T-helper 1 cell treated with Interleukin-12 subunit alpha and Interleukin-12 subunit beta and Interleukin-4 antibody, amounts not matched to agents 30 μg/mL and 1 μg/mL, for 36 hours (primary cell): ENCODE data around the gene AGTRAP.

Source experiments
- H3K27ac Mint-ChIP-seq: one replicate; pipeline ENCODE4 v1.8.0; 2021; ENCODE audit warnings: mild to moderate bottlenecking, mixed read lengths
- H3K27me3 Mint-ChIP-seq: one replicate; pipeline ENCODE4 v1.8.0; 2021; ENCODE audit warnings: low read depth, mixed read lengths
- H3K36me3 Mint-ChIP-seq: one replicate; pipeline ENCODE4 v1.8.0; 2021; ENCODE audit warnings: low read depth, mixed read lengths
- H3K4me1 Mint-ChIP-seq: one replicate; pipeline ENCODE4 v1.8.0; 2021; ENCODE audit warnings: low read depth, mixed read lengths
- H3K4me3 Mint-ChIP-seq: one replicate; pipeline ENCODE4 v1.8.0; 2021; ENCODE audit warnings: mild to moderate bottlenecking, moderate library complexity, mixed read lengths
- H3K9me3 Mint-ChIP-seq: one replicate; pipeline ENCODE4 v1.8.0; 2021; ENCODE audit warnings: mixed read lengths

Gene AGTRAP

DNA sequence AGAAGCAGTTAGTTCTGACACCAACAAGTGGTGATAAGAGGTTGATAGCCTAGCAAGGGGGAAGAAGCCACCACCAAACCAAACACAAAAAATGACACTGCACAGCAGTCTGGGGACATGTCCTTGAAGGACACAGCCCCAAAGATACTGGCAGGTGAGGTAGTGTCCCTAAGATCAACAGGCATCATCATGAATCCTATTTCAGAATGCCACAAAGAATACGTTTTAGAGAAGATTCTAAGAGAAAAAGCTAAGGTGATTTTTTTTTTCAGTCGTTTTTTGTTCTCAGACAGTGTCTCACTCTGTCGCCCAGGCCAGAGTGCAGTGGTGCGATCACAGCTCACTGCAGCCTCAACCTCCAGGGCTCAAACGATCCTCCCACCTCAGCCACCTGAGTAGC lies 50.2 kb downstream of the AGTRAP start:
- Mint-ChIP-seq H3K27ac (no peak overlapping the region), H3K9me3 (no peaks in the 10 kb centered on the region), H3K27me3 (no peaks in the 10 kb centered on the region)

DNA sequence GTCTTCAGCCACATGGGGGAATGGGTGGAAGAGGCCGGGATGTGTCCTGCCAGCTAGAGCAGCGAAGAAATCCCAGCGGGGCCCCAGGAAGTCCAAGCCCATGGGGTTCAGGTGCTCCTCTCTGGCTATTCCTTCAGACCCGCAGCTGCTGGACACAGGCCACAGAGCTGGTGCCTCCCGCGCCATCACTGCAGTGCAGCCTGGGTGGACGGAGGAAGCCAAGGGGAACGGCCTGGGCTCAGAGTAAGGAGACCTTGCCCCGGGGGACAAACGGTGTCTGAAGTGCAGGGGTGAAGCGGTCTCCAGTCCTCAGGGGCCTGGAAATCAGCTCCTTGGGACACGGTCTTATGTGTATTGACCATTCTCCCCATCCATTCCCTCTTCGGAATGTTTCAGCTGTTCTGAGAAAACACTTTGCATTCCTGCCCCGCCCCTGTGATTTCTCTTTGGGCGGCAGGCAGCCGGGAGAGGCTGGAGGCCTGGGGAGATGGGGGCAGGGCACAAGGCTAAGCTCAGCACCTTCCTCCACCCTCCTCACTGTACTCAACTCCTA lies 51.4 kb downstream of the AGTRAP start:
- H3K4me3 Mint-ChIP-seq, result no peak overlapping the region
- no peak overlapping the region for H3K27ac Mint-ChIP-seq
- no peaks in the 10 kb centered on the region for H3K27me3 Mint-ChIP-seq
- peaks cover 2% of the 10 kb centered on the region for H3K4me1 Mint-ChIP-seq
- H3K36me3 Mint-ChIP-seq, result peaks cover 7% of the 10 kb centered on the region
- no peaks in the 10 kb centered on the region for H3K9me3 Mint-ChIP-seq

More for the DNA sequence above, 50.2 kb downstream of the AGTRAP start:
- no peak overlapping the region for H3K4me3 Mint-ChIP-seq
- peaks cover 2% of the 10 kb centered on the region for H3K4me1 Mint-ChIP-seq
- peaks cover 6% of the 10 kb centered on the region for H3K36me3 Mint-ChIP-seq

DNA sequence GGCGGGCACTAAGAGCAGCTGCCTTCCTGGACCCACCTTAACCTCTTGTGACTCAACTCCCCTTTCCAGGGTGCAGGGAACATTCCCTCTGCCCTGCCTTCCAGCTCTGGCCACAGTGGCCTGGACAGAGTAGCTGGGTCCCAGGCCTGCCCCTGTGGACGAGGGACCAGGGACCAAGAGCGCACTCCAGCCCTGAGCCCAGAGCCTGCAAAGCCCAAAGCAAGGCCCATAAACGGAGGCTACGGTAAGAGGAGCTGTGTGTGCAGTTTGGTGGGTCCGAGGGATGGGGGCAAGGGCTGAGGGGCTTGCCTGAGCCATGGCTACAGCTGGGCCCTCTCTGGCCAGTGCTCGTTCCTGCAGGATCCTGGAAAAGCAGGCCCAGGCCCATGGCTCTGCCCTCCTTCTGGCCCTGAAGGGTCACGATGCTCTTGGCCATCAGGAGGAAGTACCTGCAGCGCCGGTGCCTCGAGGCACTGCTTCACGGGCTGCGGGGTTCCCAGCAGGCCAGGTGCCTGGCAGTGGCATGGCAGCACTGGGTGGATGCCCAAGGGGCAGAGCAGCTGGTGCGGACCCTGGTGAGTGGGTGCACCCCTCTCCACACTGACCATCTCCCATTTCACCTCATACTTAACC lies 52.0 kb downstream of the AGTRAP start:
- Mint-ChIP-seq H3K36me3 (peaks cover 7% of the 10 kb centered on the region), H3K9me3 (no peaks in the 10 kb centered on the region), H3K4me3 (no peak overlapping the region), H3K27me3 (no peaks in the 10 kb centered on the region), H3K27ac (no peak overlapping the region), H3K4me1 (peaks cover 2% of the 10 kb centered on the region)

DNA sequence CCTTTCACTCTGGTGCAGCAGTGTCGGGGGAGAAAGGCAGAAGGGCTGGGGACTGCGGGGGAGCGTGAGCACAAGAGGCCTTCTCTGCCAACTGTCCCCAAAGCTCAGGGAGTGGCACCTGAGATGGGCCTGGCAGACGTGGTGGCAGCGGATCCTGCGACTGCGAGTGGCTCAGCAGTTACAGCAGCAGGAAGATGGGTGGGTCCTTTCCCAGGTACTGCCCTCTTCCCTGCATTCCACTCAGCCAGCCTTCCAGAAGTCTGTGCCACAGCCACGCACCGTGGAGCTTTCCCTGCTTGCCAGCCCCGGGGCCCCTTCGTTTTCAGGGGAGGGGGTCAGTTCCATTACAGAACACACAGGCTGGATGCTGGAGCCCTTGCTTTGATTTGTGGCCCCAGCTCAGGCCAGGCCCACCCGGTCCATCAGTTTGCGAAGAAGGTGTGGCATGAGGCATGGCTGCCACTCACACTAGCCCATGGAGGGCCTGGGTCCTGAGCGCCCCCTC lies 52.7 kb downstream of the AGTRAP start:
- peaks cover 7% of the 10 kb centered on the region for H3K36me3 Mint-ChIP-seq
- H3K27me3 Mint-ChIP-seq, result no peaks in the 10 kb centered on the region
- no peaks in the 10 kb centered on the region for H3K9me3 Mint-ChIP-seq
- no peak overlapping the region for H3K27ac Mint-ChIP-seq
- peaks cover 2% of the 10 kb centered on the region for H3K4me1 Mint-ChIP-seq
- H3K4me3 Mint-ChIP-seq, result no peak overlapping the region

DNA sequence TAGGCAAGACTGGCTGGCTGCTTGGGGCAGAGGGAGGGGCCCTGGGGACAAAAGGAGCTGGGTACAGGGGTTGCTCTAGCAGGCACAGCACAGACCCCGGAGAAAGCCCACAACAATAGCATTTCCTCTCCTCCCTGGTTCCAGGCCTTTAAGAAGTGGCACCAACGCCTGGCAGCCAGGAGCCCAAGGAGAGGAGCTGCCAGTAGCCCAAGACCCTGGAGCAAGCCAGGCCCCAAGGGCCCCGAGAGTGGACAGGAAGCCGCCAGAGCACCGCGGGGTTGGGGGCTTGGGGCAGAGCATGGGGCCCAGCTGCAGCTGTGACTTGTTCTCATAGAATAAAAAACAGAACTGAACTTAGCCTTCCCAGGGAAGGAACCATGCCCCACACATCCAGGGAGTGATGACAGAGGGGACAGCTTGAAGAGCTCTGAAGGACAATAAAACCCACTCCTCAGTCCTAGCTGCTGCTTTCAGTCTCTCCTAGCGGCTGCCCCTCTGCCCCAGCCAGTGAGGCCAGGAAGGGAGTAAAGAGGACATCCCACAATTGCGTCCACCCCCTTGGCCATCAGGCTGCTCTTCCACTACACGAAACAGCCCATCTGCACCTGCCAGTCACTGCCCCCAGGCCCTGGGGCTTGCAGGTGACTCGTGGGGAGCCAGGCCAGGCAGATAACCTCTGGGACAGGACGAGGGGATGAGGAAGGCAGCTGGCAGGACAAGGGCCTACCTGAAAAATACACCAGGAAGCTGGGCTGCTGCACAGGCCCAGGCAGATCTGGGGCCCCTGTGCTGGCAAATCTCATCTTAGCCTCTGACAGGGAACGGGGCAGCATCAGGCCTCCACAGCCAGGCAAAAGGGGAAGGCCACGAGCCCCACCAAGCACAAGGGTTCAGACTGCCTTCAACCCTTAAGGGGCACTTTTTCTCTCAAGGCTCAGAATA lies 53.5 kb downstream of the AGTRAP start:
- H3K9me3 Mint-ChIP-seq, result no peaks in the 10 kb centered on the region
- H3K27ac Mint-ChIP-seq, result no peak overlapping the region

DNA sequence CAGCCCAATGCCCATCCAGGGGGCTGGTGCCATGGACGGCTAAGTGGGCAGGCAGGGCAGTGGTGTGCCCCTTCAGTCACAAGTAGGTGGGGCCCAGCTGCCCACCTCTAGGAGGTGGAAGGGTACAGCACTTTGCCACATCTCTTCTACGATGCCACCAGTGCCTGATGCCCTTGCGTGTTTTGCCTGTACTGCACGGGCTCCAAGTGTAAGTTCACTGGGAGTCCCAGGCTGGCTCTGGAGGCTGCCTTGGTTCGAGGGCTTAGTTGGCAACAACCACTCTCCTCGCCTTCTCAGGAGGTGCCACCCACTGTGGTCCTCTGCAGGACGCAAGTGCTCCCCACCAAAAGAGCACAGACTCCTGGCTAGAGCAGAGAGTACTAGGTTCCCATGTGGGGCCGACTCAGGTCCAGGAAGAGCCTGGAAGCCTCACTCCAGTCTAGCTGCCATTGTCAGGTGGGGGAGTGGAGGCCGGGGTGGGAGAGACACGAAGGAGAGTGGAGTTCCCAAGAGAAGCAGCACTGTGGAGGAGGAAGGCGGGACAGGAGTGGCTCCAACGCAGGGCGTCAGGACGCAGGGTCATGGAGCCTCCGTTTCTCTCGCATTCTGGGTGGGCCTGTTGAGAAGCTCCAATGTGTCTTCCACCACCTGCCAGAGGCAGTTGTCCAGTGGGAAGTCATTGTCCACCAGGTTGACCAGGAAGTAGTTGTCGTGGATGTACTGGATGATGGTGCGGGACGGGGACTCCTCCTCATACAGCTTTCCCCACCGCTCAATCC lies 54.4 kb downstream of the AGTRAP start:
- Mint-ChIP-seq H3K4me3 (no peak overlapping the region), H3K4me1 (peaks cover 2% of the 10 kb centered on the region), H3K9me3 (no peaks in the 10 kb centered on the region), H3K36me3 (peaks cover 13% of the 10 kb centered on the region), H3K27ac (no peak overlapping the region), H3K27me3 (no peaks in the 10 kb centered on the region)

More for the DNA sequence above, 53.5 kb downstream of the AGTRAP start:
- Mint-ChIP-seq H3K27me3 (no peaks in the 10 kb centered on the region), H3K4me3 (no peak overlapping the region), H3K4me1 (peaks cover 2% of the 10 kb centered on the region), H3K36me3 (peaks cover 9% of the 10 kb centered on the region)

DNA sequence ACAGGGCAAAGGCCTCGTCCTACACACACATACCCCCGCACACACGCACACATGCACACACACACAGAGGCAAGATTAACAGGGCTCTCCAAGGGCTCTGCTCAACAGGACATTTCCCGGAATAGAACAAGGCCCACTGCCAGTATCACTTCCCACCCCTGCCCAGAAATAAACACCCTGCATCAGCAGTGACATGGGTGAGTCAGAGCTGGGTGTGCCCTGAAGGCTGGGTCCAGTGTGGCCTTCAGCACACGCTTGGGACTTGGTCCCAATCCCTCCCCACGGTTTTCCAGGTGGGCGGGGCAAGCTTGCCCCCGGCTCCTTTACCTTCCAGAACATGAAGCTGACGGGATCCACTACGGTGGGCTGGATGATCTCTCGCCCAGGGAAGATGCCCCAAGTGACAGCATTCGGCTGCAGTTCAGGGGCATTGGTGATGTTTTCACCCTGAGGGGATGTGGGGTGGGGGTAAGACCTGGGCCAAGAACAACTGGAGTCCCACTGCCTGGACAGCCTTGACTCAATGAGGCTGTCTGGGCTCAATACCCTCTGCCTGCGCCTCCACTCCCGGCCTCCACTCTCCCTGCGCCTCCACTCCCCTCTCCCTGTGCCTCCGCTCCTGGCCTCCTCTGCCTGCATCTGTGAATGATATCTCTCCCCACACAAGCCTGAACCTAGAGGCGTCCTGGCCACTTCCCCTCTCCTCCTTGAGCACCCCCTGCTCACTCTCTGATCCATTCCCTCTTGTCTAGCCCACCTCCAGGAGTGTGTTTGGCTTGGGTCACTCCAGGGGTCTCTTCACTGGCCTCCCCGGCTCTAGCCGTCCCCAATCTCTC lies 55.2 kb downstream of the AGTRAP start:
- Mint-ChIP-seq H3K36me3 (peaks cover 21% of the 10 kb centered on the region), H3K27ac (no peak overlapping the region), H3K27me3 (no peaks in the 10 kb centered on the region), H3K4me1 (no peaks in the 10 kb centered on the region), H3K4me3 (no peak overlapping the region), H3K9me3 (no peaks in the 10 kb centered on the region)

DNA sequence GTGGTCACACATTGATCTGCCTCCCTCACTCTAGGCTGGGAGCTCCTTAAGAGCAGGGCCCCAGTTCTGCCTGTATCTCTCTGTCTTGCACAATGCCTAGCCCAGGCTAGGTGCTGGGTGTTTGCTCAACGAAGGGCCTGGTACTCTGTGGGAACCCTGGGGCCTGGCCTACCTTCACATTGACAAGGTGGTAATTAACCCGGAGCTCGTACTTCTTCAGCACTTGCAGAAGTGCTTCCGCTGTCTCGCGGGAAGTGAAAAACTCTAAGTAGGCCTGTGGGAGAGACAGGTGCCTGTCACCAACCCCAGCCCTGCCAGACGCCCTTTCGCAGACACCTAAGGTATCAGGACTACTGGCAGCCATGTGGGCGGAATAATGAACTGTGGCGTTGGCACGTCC lies 56.2 kb downstream of the AGTRAP start:
- Mint-ChIP-seq H3K27ac (no peak overlapping the region), H3K36me3 (peaks cover 21% of the 10 kb centered on the region), H3K4me3 (no peak overlapping the region), H3K27me3 (no peaks in the 10 kb centered on the region), H3K4me1 (peaks cover 2% of the 10 kb centered on the region), H3K9me3 (no peaks in the 10 kb centered on the region)

DNA sequence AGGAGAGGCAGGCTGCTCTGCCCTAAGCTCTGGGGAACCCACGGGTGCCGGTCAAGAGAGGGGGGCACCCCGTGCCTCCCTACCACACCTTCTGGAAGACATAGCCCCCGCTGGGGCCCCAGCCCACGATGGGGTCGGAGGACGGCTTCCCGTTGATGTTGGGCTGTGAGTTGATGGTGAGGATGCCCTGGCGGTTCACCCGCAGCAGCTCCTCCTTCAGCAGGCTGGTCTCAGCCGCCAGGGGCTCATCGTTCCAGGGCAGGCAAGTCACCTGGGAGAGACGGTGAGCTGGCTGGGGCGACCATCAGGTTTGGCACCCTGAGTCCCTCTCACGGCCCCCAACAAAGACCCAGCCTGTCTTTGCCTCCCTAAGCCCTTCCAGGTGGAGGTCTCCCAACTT lies 57.9 kb downstream of the AGTRAP start:
- Mint-ChIP-seq H3K4me3 (no peak overlapping the region), H3K27me3 (no peaks in the 10 kb centered on the region), H3K27ac (no peak overlapping the region), H3K4me1 (peaks cover 5% of the 10 kb centered on the region), H3K9me3 (no peaks in the 10 kb centered on the region), H3K36me3 (peaks cover 21% of the 10 kb centered on the region)

DNA sequence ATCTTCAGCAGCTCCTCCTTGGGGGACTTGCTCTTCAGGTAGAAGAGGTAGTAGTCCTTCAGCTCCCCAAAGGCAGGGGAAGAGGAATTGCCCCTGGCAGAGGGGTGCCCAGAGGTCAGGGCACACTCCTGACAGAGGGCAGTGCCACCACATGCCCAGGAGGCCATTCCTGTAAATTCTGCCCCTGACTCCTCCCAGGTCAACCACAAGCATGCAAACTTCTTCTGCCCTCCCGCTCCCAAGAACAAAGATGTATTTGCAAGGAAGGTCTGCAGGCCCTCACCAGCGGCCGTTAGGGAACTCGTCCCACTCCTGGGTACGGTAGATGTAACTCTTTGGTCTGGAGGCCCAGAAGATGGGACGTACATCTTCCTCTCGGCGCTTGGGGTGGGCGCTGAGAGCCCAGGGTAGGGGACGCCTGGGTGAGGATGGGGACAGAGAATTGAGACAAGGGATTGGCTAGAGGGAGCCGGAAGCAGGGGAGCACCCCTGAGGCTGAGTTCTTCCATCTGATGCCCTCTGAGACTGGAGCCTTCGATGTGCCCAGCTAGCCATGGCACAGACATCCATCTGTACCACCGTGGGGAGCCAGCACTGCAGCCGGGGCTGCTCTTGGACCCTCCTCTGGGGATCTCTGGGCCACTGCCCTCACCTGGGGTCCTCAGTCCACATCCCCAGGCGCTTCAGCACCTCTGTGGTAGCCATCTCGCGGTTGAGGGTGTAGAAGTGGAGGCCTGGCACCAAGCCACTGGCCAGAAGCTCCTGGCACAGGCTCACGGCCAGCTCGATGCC lies 58.7 kb downstream of the AGTRAP start:
- Mint-ChIP-seq H3K4me1 (peaks cover 5% of the 10 kb centered on the region), H3K27me3 (no peaks in the 10 kb centered on the region), H3K9me3 (no peaks in the 10 kb centered on the region), H3K36me3 (peaks cover 21% of the 10 kb centered on the region), H3K4me3 (no peak overlapping the region), H3K27ac (no peak overlapping the region)

DNA sequence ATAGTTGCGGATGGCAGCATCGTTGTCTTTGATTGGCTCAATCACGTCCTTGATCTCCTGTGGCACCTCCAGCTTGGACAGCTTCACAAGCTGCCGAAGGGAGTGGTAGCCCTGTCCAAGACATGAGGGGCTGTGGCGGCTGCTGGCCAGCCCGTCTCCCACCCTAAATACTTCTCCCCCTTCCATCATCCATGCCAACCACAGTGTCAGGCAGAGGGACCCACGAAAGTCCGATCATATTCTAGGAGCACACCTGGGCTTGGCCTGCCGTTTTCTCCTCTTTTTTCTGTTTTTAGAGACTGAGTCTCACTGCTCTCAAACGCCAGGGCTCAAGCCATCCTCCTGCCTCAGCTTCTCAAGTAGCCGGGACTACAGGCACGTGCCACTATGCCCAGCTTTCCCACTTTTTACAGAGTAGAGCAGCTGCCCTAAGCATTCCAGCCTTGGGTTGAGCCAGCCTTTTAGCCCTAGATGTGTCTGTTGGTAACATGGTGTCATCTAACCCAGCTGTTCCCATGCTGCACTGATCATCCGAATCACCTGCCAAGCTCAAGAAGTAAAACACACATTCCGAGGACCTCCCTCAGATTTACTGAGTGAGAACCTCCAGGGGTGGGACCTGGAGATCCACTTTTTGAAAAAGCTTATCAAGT lies 59.4 kb downstream of the AGTRAP start:
- no peaks in the 10 kb centered on the region for H3K9me3 Mint-ChIP-seq
- no peaks in the 10 kb centered on the region for H3K27me3 Mint-ChIP-seq
- H3K27ac Mint-ChIP-seq, result no peak overlapping the region
- peaks cover 5% of the 10 kb centered on the region for H3K4me1 Mint-ChIP-seq
- peaks cover 24% of the 10 kb centered on the region for H3K36me3 Mint-ChIP-seq
- no peak overlapping the region for H3K4me3 Mint-ChIP-seq

DNA sequence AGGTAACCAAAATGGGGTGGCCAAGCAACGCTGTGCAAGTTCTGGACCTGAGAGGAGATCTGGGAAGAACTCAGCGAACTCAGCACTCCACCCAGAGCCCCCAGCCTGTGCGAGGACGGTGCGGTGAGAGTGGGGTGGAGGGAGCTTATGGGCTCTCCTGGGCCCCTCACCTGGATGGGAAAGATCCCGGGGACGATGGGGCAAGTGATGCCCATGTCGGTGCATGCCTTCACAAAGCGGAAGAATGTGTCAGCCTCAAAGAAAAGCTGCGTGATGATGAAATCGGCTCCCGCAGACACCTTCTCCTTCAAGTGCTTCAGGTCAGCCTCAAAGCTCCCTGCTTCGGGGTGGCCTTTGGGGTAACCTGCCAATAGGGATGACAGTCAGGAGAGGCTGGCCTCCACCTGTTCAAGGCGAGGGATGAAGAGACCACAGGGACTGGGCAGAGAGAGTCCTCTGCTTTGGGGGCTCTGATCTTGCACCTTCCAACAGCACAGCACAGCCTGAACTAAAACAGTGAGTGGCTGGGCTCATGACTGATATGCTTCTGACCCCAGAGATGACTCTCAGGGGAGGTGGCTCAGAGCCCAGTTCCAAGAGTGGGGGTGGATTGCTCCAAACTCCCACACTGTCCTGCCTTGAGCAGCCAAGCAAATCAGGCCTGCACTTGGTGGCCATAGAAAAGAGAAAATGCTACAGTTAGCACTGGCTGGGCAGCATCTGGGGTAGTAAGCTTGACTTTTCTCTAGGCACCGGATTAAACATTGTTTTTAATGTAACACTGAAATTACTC lies 60.3 kb downstream of the AGTRAP start:
- Mint-ChIP-seq H3K9me3 (no peaks in the 10 kb centered on the region), H3K27me3 (no peaks in the 10 kb centered on the region), H3K36me3 (peaks cover 25% of the 10 kb centered on the region), H3K4me3 (no peak overlapping the region), H3K27ac (no peak overlapping the region), H3K4me1 (peaks cover 6% of the 10 kb centered on the region)
